Fibroblast of villous mesenchyme (primary cell): ENCODE results near the gene NPC1L1. TPM values are rescaled to one million over a fixed set of nuclear protein-coding genes. Genes with fewer than 3 reads are reported as not detected.
A peak's percentile ranks its signal among the peaks of the same experiment; 100 is the strongest.

Experiments used
- DNase-seq: peaks from one replicate; pipeline ENCODE4 v3.0.0-alpha.2; 2010; ENCODE audit warnings: low read depth
- H3K4me3 ChIP-seq: 2 replicates; pipeline ENCODE4 v1.5.1; 2011; ENCODE audit warnings: low read depth, mild to moderate bottlenecking, low read length
- total RNA-seq: library from RNA; depleted of rRNA; stranded (reverse); fragments of >200 nt; gene quantifications from 2 replicates; pipeline ENCODE4 v1.2.3, GENCODE V29; 2012
- TF ChIP-seq, protein P1 (sequence below): IDR thresholded peaks from 2 replicates; pipeline ENCODE4 v1.5.1; 2012; ENCODE audit warnings: low read depth, mild to moderate bottlenecking, low read length; ENCODE audit not compliant: insufficient read depth

Gene NPC1L1
- total RNA-seq, 1 donor = not detected

DNA sequence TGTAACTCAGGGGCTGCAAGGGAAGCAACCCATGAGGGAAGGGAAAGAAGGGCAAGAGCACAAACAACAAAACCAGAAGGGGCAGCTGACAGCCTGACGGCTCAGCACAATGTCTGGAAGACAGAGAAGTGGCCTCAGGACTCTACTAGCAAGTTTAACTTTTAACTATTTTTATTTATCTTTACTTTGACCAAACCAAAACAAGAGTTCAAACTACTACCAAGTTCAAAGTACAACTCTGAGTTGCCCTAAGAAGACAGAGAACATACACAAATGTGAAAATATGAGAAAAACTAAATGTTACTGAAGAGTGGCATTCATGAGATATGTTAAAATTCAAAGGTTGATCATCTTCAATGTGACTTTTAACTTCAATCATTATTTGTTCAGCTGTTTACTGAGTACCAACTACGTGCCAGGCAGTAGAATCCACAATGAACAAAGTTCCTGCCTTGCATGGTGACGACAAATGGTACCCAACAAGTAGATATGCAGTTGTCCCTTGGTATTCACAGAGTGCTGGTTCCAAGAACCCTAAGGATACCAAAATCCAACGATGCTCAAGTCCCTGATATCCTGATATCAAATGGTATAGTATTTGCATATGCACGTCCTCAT is 70.4 kb downstream of the NPC1L1 start:
- TF ChIP-seq, protein P1, sequence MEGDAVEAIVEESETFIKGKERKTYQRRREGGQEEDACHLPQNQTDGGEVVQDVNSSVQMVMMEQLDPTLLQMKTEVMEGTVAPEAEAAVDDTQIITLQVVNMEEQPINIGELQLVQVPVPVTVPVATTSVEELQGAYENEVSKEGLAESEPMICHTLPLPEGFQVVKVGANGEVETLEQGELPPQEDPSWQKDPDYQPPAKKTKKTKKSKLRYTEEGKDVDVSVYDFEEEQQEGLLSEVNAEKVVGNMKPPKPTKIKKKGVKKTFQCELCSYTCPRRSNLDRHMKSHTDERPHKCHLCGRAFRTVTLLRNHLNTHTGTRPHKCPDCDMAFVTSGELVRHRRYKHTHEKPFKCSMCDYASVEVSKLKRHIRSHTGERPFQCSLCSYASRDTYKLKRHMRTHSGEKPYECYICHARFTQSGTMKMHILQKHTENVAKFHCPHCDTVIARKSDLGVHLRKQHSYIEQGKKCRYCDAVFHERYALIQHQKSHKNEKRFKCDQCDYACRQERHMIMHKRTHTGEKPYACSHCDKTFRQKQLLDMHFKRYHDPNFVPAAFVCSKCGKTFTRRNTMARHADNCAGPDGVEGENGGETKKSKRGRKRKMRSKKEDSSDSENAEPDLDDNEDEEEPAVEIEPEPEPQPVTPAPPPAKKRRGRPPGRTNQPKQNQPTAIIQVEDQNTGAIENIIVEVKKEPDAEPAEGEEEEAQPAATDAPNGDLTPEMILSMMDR = no peak
- no peak for DNase-seq
- no peak overlapping the region for H3K4me3 ChIP-seq

DNA sequence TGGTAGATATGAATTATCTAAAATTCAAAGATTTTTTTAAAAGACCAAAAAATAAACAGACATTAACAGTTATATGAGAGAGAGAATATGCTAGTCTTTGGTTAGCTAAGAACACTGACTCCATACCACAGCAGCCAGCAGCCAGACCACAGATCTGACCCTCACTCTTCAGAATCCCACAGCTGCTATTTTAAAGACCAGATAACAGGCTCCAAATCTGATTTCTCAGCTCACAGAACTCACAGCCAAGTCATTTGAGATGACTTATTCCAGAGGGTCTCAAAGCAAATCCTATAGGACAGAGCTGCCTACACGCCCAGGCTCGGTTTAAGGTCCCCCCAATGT is 71.0 kb downstream of the NPC1L1 start:
- TF ChIP-seq, protein P1 = no peak
- H3K4me3 ChIP-seq = no peak overlapping the region
- DNase-seq = peak; percentile 86

DNA sequence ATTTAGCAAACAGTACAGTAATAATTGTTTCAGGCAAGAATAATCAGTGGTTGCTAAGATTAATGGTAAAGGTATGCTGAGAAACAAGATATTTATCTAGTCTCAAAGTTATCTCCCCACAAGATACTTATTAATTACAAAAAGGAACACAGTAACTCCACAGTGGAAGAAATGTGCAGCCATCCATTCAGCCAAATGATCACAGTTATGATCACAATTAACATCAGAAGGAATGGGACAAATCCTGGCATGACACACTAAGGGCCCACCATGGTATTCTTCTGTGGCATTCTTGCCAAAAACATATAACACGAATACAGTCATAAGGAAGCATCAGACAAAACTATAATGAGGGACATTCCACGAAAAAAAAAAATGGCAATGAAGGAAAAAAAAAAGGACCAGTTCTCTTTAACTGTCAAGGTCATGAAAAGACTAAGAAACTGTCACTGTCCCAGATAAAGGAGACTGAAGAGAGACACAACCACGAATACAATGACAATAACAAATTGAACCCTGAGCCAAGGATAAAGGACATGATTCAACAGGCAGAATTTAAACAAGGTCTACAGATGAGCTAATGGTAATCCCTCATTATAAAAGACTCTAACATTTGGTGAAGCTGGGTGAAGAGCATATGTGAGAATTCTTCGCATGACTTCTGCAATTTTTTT is 71.5 kb downstream of the NPC1L1 start:
- no peak for DNase-seq
- no peak overlapping the region for H3K4me3 ChIP-seq
- TF ChIP-seq, protein P1 = no peak

DNA sequence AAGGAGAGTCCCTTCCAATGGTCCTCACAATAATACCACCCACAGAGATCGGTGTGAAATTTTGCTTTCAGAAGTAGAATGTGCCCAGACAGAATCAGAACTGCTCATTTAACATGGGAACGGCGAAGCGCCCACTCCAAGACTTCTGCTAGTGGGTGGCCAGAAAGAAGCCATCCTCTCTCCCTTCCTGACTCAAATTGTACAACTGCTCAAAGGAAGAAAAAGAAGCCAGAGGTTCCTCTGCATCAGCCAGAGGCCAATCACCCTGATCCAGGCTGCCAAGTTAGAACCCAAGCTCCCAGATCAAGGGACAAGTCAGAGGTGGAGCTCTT is 73.9 kb downstream of the NPC1L1 start:
- DNase-seq = no peak
- TF ChIP-seq, protein P1 = no peak

DNA sequence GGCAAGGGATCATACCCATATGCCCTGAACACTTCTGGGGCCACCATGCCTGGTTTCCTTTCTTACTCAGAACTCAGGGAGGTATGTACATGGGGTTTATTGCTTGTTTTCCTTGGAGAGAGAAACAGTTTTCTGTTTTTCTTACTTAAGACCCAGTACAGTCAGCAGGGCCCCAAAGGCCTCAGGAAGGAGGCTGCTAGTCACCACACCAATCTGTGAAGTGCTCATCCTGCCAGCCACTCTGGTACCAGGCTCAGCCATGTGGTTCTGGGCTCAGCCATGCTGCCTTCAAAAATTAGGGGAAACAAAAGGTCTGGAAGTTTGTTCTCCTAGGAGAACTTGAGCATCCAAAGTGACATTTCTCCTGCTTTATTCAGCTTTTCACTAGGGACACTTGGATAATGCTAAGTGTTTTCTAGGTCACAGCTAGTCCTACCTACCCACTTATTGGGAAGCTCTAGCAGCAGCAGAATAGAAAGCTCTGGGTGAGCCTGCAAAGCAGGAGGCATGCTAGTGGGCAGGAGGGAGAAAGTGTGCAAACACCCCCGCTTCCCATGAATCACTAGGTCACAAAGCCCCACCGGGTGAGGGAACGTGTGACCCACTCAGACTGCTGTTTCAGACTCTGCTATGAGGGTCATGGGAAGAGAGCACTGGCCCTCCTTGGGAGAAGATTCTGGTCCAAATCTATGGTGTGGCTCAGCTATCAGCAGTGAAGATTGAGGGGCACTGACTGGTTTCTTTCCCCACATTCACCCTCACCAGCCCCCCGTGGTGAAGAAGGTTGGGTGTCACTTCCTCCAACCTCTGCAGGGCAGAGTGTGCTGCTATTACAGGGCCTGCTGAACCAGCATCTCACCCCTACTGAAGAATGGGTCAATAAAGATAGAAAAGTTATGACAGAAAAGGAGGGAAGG is 74.6 kb downstream of the NPC1L1 start:
- TF ChIP-seq, protein P1 = no peak
- DNase-seq = peak; percentile 52
- H3K4me3 ChIP-seq = no peak overlapping the region

More for the DNA sequence above, 73.9 kb downstream of the NPC1L1 start:
- H3K4me3 ChIP-seq = no peak overlapping the region

DNA sequence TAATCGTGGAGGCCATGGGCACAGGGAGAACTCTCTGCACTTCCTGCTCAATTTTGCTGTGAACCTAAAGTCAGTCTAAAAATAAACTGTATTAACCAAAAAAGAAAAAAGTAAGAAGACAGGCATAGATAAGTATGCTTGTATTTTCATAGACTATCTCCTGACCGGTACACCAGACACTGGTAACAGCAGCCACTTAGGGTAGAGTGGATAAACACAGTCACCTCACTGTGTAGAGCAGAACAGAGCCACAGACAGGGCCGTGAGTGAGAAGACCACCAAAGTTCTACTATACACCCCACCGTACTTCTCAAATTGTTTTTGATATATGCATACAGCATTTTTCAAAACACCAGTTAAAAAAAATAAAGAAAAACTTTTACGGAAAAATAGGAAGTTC is 75.6 kb downstream of the NPC1L1 start:
- no peak overlapping the region for H3K4me3 ChIP-seq
- DNase-seq = no peak
- TF ChIP-seq, protein P1 = no peak
